BLaER1 treated with 17β-estradiol and CSF1 and Interleukin-3, amounts not matched to agents 10 nM and 100 nM (cell line): ENCODE results near the gene MAT2B.
A peak's percentile ranks its signal among the peaks of the same experiment; 100 is the strongest.
"Not testable (repeated sequence)": the region's sequence is repeated elsewhere in the genome, so short reads cannot be mapped to it uniquely, and the experiment has no call there.

Source experiments
- H3K27ac ChIP-seq, 11 experiments: shearing (Covaris generic); formaldehyde crosslinking; 2 replicates each; pipeline ENCODE4 v1.8.1; 2022
- H3K27me3 ChIP-seq, 11 experiments: shearing (Covaris generic); formaldehyde crosslinking; 2 replicates each; pipeline ENCODE4 v1.8.1; 2022
- H3K36me3 ChIP-seq, 11 experiments: shearing (Covaris generic); formaldehyde crosslinking; 2 replicates each; pipeline ENCODE4 v1.8.1; 2022
- H3K4me1 ChIP-seq, 10 experiments: shearing (Covaris generic); formaldehyde crosslinking; 2 replicates each; pipeline ENCODE4 v1.8.1; 2022
- H3K4me2 ChIP-seq, 11 experiments: shearing (Covaris generic); formaldehyde crosslinking; 2 replicates each; pipeline ENCODE4 v1.8.1; 2022
- H3K4me3 ChIP-seq, 10 experiments: shearing (Covaris generic); formaldehyde crosslinking; 2 replicates each; pipeline ENCODE4 v1.8.1; 2022
- H3K9ac ChIP-seq, 11 experiments: shearing (Covaris generic); formaldehyde crosslinking; 2 replicates each; pipeline ENCODE4 v1.8.1; 2022
- H3K9me3 ChIP-seq, 11 experiments: shearing (Covaris generic); formaldehyde crosslinking; replicated peaks in 1 of 11; 2 replicates each; pipeline ENCODE4 v1.8.1; 2022
- H4K20me1 ChIP-seq, 11 experiments: shearing (Covaris generic); formaldehyde crosslinking; 2 replicates each; pipeline ENCODE4 v1.8.1; 2022
- Cebpa-rat ChIP-seq, 11 experiments: shearing (Covaris generic); IDR thresholded peaks; 2 replicates each; pipeline ENCODE4 v1.8.1; 2022

MAT2B gene

GRCh38 chr5:163533223-163533622 is 27.8 kb downstream of the MAT2B start:
- Histone ChIP-seq H3K4me1 (peaks cover 0 to 21% (median 10%) of the 10 kb centered on the region in 10 experiments; a peak in 8 of 20 replicates), H3K4me3 (no peak overlapping the region), H3K27ac (no peak overlapping the region), H3K27me3 (no peaks in the 10 kb centered on the region), H4K20me1 (no peaks in the 10 kb centered on the region), H3K4me2 (no peak overlapping the region), H3K9me3 (no peaks in the 10 kb centered on the region), H3K9ac (no peak overlapping the region), H3K36me3 (no peaks in the 10 kb centered on the region)
- no peak for TF ChIP-seq Cebpa-rat (IDR thresholded peaks at IDR 0.05)

- H3K4me2 ChIP-seq: peak overlapping the region in 3 of 11 experiments; percentile 24 to 42 (median 34); a peak in 5 of 22 replicates
- no peak for TF ChIP-seq Cebpa-rat (IDR thresholded peaks at IDR 0.05)
Measured at GRCh38 chr5:163534492-163535094, 29.2 kb downstream of the MAT2B start.

GRCh38 chr5:163535290-163535689 is 29.9 kb downstream of the MAT2B start:
- no peak overlapping the region for H3K4me3 ChIP-seq
- H3K4me1 ChIP-seq: peaks cover 0 to 14% (median 8%) of the 10 kb centered on the region in 10 experiments; a peak in 7 of 20 replicates
- no peak for TF ChIP-seq Cebpa-rat (IDR thresholded peaks at IDR 0.05)
- H3K9me3 ChIP-seq: no peaks in the 10 kb centered on the region
- H3K4me2 ChIP-seq: peak overlapping the region in 6 of 11 experiments; percentile 7 to 42 (median 18); a peak in 9 of 22 replicates
- H4K20me1 ChIP-seq: no peaks in the 10 kb centered on the region
- no peaks in the 10 kb centered on the region for H3K36me3 ChIP-seq
- H3K27me3 ChIP-seq: no peaks in the 10 kb centered on the region
- no peak overlapping the region for H3K9ac ChIP-seq
- no peak overlapping the region for H3K27ac ChIP-seq

More at GRCh38 chr5:163534492-163535094, 29.2 kb downstream of the MAT2B start:
- Histone ChIP-seq H3K9me3 (no peaks in the 10 kb centered on the region), H3K27me3 (no peaks in the 10 kb centered on the region), H3K9ac (no peak overlapping the region), H4K20me1 (no peaks in the 10 kb centered on the region), H3K4me1 (peaks cover 0 to 14% (median 8%) of the 10 kb centered on the region in 10 experiments; a peak in 7 of 20 replicates), H3K27ac (no peak overlapping the region), H3K36me3 (no peaks in the 10 kb centered on the region), H3K4me3 (no peak overlapping the region)

GRCh38 chr5:163536442-163536841 is 31.0 kb downstream of the MAT2B start:
- not testable (repeated sequence) for H3K27me3 ChIP-seq, H3K36me3 ChIP-seq, H3K9ac ChIP-seq, H3K4me2 ChIP-seq, H3K27ac ChIP-seq, H3K9me3 ChIP-seq, H3K4me3 ChIP-seq, H4K20me1 ChIP-seq
- H3K4me1 ChIP-seq: peaks cover 0 to 14% (median 8%) of the 10 kb centered on the region in 10 experiments; a peak in 7 of 20 replicates

- no peaks in the 10 kb centered on the region for H3K9me3 ChIP-seq
- H3K27me3 ChIP-seq: no peaks in the 10 kb centered on the region
- no peak for TF ChIP-seq Cebpa-rat (IDR thresholded peaks at IDR 0.05)
- H3K27ac ChIP-seq: no peak overlapping the region
- no peak overlapping the region for H3K4me3 ChIP-seq
- no peak overlapping the region for H3K9ac ChIP-seq
- no peak overlapping the region for H3K4me2 ChIP-seq
- H3K36me3 ChIP-seq: no peaks in the 10 kb centered on the region
- H3K4me1 ChIP-seq: peaks cover 0 to 1% (median 0%) of the 10 kb centered on the region in 10 experiments; a peak in 3 of 20 replicates
- no peaks in the 10 kb centered on the region for H4K20me1 ChIP-seq
Measured at GRCh38 chr5:163540696-163541095, 35.3 kb downstream of the MAT2B start.

- Histone ChIP-seq H3K9ac (no peak overlapping the region), H3K27ac (no peak overlapping the region), H3K36me3 (no peaks in the 10 kb centered on the region), H3K27me3 (no peaks in the 10 kb centered on the region), H3K4me1 (no peaks in the 10 kb centered on the region), H4K20me1 (no peaks in the 10 kb centered on the region), H3K4me2 (no peak overlapping the region), H3K9me3 (no peaks in the 10 kb centered on the region; a peak in 1 of 22 replicates), H3K4me3 (no peak overlapping the region)
- no peak for TF ChIP-seq Cebpa-rat (IDR thresholded peaks at IDR 0.05)
Measured at GRCh38 chr5:163542771-163543170, 37.4 kb downstream of the MAT2B start.

GRCh38 chr5:163544041-163544440 is 38.6 kb downstream of the MAT2B start:
- no peak overlapping the region for H3K27ac ChIP-seq
- no peaks in the 10 kb centered on the region; a peak in 1 of 22 replicates for H3K9me3 ChIP-seq
- H3K4me3 ChIP-seq: no peak overlapping the region
- no peak overlapping the region for H3K4me2 ChIP-seq
- no peaks in the 10 kb centered on the region for H3K27me3 ChIP-seq
- no peaks in the 10 kb centered on the region for H3K36me3 ChIP-seq
- no peak for TF ChIP-seq Cebpa-rat (IDR thresholded peaks at IDR 0.05)
- H3K9ac ChIP-seq: no peak overlapping the region
- peaks cover 0 to 5% (median 0%) of the 10 kb centered on the region in 10 experiments; a peak in 2 of 20 replicates for H3K4me1 ChIP-seq
- no peaks in the 10 kb centered on the region for H4K20me1 ChIP-seq

GRCh38 chr5:163544836-163545235 is 39.4 kb downstream of the MAT2B start:
- no peaks in the 10 kb centered on the region for H3K36me3 ChIP-seq
- no peak overlapping the region for H3K4me3 ChIP-seq
- no peaks in the 10 kb centered on the region for H4K20me1 ChIP-seq
- no peaks in the 10 kb centered on the region; a peak in 1 of 22 replicates for H3K9me3 ChIP-seq
- no peak overlapping the region for H3K4me2 ChIP-seq
- peaks cover 0 to 5% (median 0%) of the 10 kb centered on the region in 10 experiments; a peak in 2 of 20 replicates for H3K4me1 ChIP-seq
- no peak overlapping the region for H3K9ac ChIP-seq
- no peak for TF ChIP-seq Cebpa-rat (IDR thresholded peaks at IDR 0.05)
- H3K27ac ChIP-seq: no peak overlapping the region
- no peaks in the 10 kb centered on the region for H3K27me3 ChIP-seq

GRCh38 chr5:163548649-163549048 is 43.2 kb downstream of the MAT2B start:
- Histone ChIP-seq H3K27ac (no peak overlapping the region), H3K4me3 (no peak overlapping the region), H3K36me3 (no peaks in the 10 kb centered on the region), H3K4me2 (peak overlapping the region in 2 of 11 experiments; percentile 6 to 35; a peak in 4 of 22 replicates), H3K9me3 (no peaks in the 10 kb centered on the region; a peak in 1 of 22 replicates), H3K4me1 (peaks cover 0 to 5% (median 0%) of the 10 kb centered on the region in 10 experiments; a peak in 2 of 20 replicates), H3K27me3 (no peaks in the 10 kb centered on the region), H4K20me1 (no peaks in the 10 kb centered on the region), H3K9ac (no peak overlapping the region)
- no peak for TF ChIP-seq Cebpa-rat (IDR thresholded peaks at IDR 0.05)

- Histone ChIP-seq H3K4me2 (no peak overlapping the region), H3K27me3 (no peaks in the 10 kb centered on the region), H3K27ac (no peak overlapping the region), H3K9ac (no peak overlapping the region), H3K4me1 (peaks cover 0 to 5% (median 0%) of the 10 kb centered on the region in 10 experiments; a peak in 2 of 20 replicates), H3K4me3 (no peak overlapping the region), H4K20me1 (no peaks in the 10 kb centered on the region), H3K9me3 (no peaks in the 10 kb centered on the region; a peak in 1 of 22 replicates), H3K36me3 (no peaks in the 10 kb centered on the region)
- no peak for TF ChIP-seq Cebpa-rat (IDR thresholded peaks at IDR 0.05)
Measured at GRCh38 chr5:163551156-163551555, 45.7 kb downstream of the MAT2B start.
